CD4-positive, alpha-beta memory T cell (primary cell): ENCODE results near the gene CCDC116. TPM values are rescaled to one million over a fixed set of nuclear protein-coding genes. Genes with fewer than 3 reads are reported as not detected.
"Not testable (repeated sequence)": the region's sequence is repeated elsewhere in the genome, so short reads cannot be mapped to it uniquely, and the experiment has no call there.

ENCODE experiments used
- CTCF ChIA-PET: fragments of 350-600 bp; sonication (Branson Sonifier 250); formaldehyde crosslinking; loops from one replicate; lab custom pipeline; 2021; ENCODE audit warnings: inconsistent platforms; ENCODE audit not compliant: partially characterized antibody; lab: Charles Lee
- POLR2A ChIA-PET: fragments of 350-600 bp; sonication (Branson Sonifier 250); formaldehyde crosslinking; loops from one replicate; lab custom pipeline; 2021; ENCODE audit not compliant: partially characterized antibody; lab: Charles Lee
- DNase-seq, 5 donors: peaks; one replicate each; pipeline versions ENCODE4 v3.0.0 to v3.0.0-alpha.2; 2020 to 2022; ENCODE audit warnings: mixed read lengths in 1 of 5
- H3K27ac ChIP-seq: one replicate; pipeline ENCODE4 v1.7.0; 2013; ENCODE audit warnings: low read depth, low read length
- H3K27me3 ChIP-seq: 2 replicates; pipeline ENCODE4 v1.7.0; 2013; ENCODE audit warnings: mild to moderate bottlenecking, low read length, moderate library complexity; ENCODE audit not compliant: insufficient read depth
- H3K36me3 ChIP-seq: 2 replicates; pipeline ENCODE4 v1.7.0; 2013; ENCODE audit warnings: mild to moderate bottlenecking, low read length, moderate library complexity; ENCODE audit not compliant: insufficient read depth
- H3K4me1 ChIP-seq: 2 replicates; pipeline ENCODE4 v1.7.0; 2013; ENCODE audit warnings: mild to moderate bottlenecking, low read length, moderate library complexity; ENCODE audit not compliant: insufficient read depth
- H3K4me3 ChIP-seq, 2 donors: one replicate each; pipeline ENCODE4 v1.7.0; 2013; ENCODE audit warnings: low read length in 2 of 2, mild to moderate bottlenecking in 1 of 2
- H3K9me3 ChIP-seq, 2 donors: one replicate each; pipeline ENCODE4 v1.7.0; 2013; ENCODE audit warnings: low read length in 2 of 2, control low read depth in 1 of 2; ENCODE audit not compliant: control insufficient read depth in 1 of 2
- H3K27ac Mint-ChIP-seq, 7 donors: one replicate each; pipeline ENCODE4 v1.8.0; 2020 to 2021; ENCODE audit warnings: mixed read lengths in 7 of 7, mild to moderate bottlenecking in 6 of 7, inconsistent platforms in 3 of 7, moderate library complexity in 3 of 7
- H3K27me3 Mint-ChIP-seq, 2 donors: one replicate each; pipeline ENCODE4 v1.8.0; 2020 to 2021; ENCODE audit warnings: mixed read lengths in 2 of 2
- H3K36me3 Mint-ChIP-seq, 2 donors: one replicate each; pipeline ENCODE4 v1.8.0; 2020 to 2021; ENCODE audit warnings: mixed read lengths in 2 of 2, inconsistent platforms in 1 of 2, mild to moderate bottlenecking in 1 of 2
- H3K4me1 Mint-ChIP-seq, 4 donors: one replicate each; pipeline ENCODE4 v1.8.0; 2020 to 2021; ENCODE audit warnings: mixed read lengths in 4 of 4, mild to moderate bottlenecking in 1 of 4
- H3K4me3 Mint-ChIP-seq, 8 donors: one replicate each; pipeline ENCODE4 v1.8.0; 2020 to 2021; ENCODE audit warnings: mixed read lengths in 8 of 8, mild to moderate bottlenecking in 7 of 8, moderate library complexity in 6 of 8, inconsistent platforms in 3 of 8
- H3K9me3 Mint-ChIP-seq, 8 donors: one replicate each; pipeline ENCODE4 v1.8.0; 2020 to 2021; ENCODE audit warnings: mixed read lengths in 8 of 8, mild to moderate bottlenecking in 5 of 8, inconsistent platforms in 3 of 8, moderate library complexity in 1 of 8
- intact Hi-C: fragments of 100-400 bp; cut with micrococcal nuclease; formaldehyde crosslinking; loops from one replicate; pipeline ENCODE4 v1.15.1; 2023
- polyA plus RNA-seq, 2 donors: library from polyadenylated mRNA; unstranded; fragments of 300-500 nt; fragmentation: Illumina TruSeq; gene quantifications; one replicate each; pipeline ENCODE4 v1.2.3, GENCODE V29; 2021
- total RNA-seq, 2 experiments: library from RNA; stranded (reverse); gene quantifications; one replicate each; pipeline ENCODE4 v1.2.3, GENCODE V29; 2021

CCDC116 gene
- total and polyA plus RNA-seq, 4 experiments from 2014 or later: 0.19 to 0.29 TPM; not detected in 2

GRCh38 chr22:21643533-21644357 lies 11.2 kb downstream of the CCDC116 start:
- no peak overlapping the region for H3K27ac ChIP-seq
- peaks cover 14 to 25% of the 10 kb centered on the region in 2 donors for H3K36me3 Mint-ChIP-seq
- intact Hi-C loops: no loop called here
- H3K9me3 Mint-ChIP-seq: no peaks in the 10 kb centered on the region
- ChIA-PET POLR2A (interaction anchor here (0.9 to 7.1 kb wide), 6 partner anchors 9 to 293 kb away, joined by 3 to 201 read pairs (median 14); partner anchors contain the start of genes PPIL2, UBE2L3 and YDJC), CTCF (interaction anchor here (1.2 to 7.2 kb wide), 9 partner anchors 9 to 76 kb away, joined by 3 to 245 read pairs (median 6); partner anchors contain the start of genes CCDC116, PPIL2 and YDJC)
- H3K27me3 ChIP-seq: no peaks in the 10 kb centered on the region
- H3K27me3 Mint-ChIP-seq: peaks cover 0 to 1% of the 10 kb centered on the region in 2 donors
- H3K36me3 ChIP-seq: peaks cover 6% of the 10 kb centered on the region
- peaks cover 27% of the 10 kb centered on the region for H3K4me1 ChIP-seq
- H3K4me3 Mint-ChIP-seq: peak overlapping the region; percentile 72 to 89 (median 84)
- H3K4me3 ChIP-seq: no peak overlapping the region
- DNase-seq: peak in 1 of 5 donors; percentile 10
- H3K27ac Mint-ChIP-seq: peak overlapping the region; percentile 41 to 95 (median 89)
- H3K4me1 Mint-ChIP-seq: peaks cover 17 to 39% (median 29%) of the 10 kb centered on the region in 4 donors
- H3K9me3 ChIP-seq: no peaks in the 10 kb centered on the region

- H3K27ac ChIP-seq, H3K36me3 ChIP-seq, H3K27ac Mint-ChIP-seq, H3K9me3 Mint-ChIP-seq, H3K27me3 ChIP-seq, DNase-seq, H3K4me3 ChIP-seq, H3K27me3 Mint-ChIP-seq, H3K9me3 ChIP-seq, intact Hi-C loops: not testable (repeated sequence)
- Mint-ChIP-seq H3K36me3 (peaks cover 17 to 25% of the 10 kb centered on the region in 2 donors), H3K4me1 (peaks cover 17 to 44% (median 29%) of the 10 kb centered on the region in 4 donors), H3K4me3 (peak overlapping the region in 2 of 8 donors; percentile 42 to 50)
- ChIA-PET CTCF (interaction anchor here (0.7 to 7.2 kb wide), 7 partner anchors 11 to 76 kb away, joined by 3 to 245 read pairs (median 11); partner anchors contain the start of genes CCDC116 and YDJC), POLR2A (interaction anchor here (7.1 kb wide), 1 partner anchor 17 kb away, joined by 201 read pairs; the partner anchor contains the start of gene YDJC)
- peaks cover 28% of the 10 kb centered on the region for H3K4me1 ChIP-seq
These were observed 13.0 kb downstream of the CCDC116 start for GRCh38 chr22:21645513-21645912.

GRCh38 chr22:21646608-21647590 lies 14.3 kb downstream of the CCDC116 start:
- peak; percentile 80 to 85 (median 82) for DNase-seq
- intact Hi-C loops: no loop called here
- H3K27me3 Mint-ChIP-seq: peaks cover 0 to 1% of the 10 kb centered on the region in 2 donors
- ChIA-PET CTCF (interaction anchor here (0.6 to 7.2 kb wide), 16 partner anchors 8 to 78 kb away, joined by 3 to 245 read pairs (median 5); partner anchors contain the start of genes CCDC116, PPIL2 and YDJC), POLR2A (interaction anchor here (1.4 to 7.1 kb wide), 3 partner anchors 14 to 19 kb away, joined by 3 to 201 read pairs (median 4); partner anchors contain the start of genes CCDC116, PPIL2 and YDJC)
- Histone ChIP-seq H3K4me3 (no peak overlapping the region), H3K27ac (no peak overlapping the region), H3K27me3 (no peaks in the 10 kb centered on the region), H3K36me3 (peaks cover 6% of the 10 kb centered on the region), H3K4me1 (peaks cover 33% of the 10 kb centered on the region), H3K9me3 (no peaks in the 10 kb centered on the region)
- H3K4me1 Mint-ChIP-seq: peaks cover 16 to 46% (median 30%) of the 10 kb centered on the region in 4 donors
- no peaks in the 10 kb centered on the region for H3K9me3 Mint-ChIP-seq
- H3K27ac Mint-ChIP-seq: peak overlapping the region in 4 of 7 donors; percentile 13 to 83 (median 58)
- peaks cover 17 to 30% of the 10 kb centered on the region in 2 donors for H3K36me3 Mint-ChIP-seq
- H3K4me3 Mint-ChIP-seq: peak overlapping the region in 1 of 8 donors; percentile 46

GRCh38 chr22:21650280-21650679 lies 17.7 kb downstream of the CCDC116 start:
- peaks cover 8 to 30% (median 18%) of the 10 kb centered on the region in 4 donors for H3K4me1 Mint-ChIP-seq

GRCh38 chr22:21650823-21651520 lies 18.4 kb downstream of the CCDC116 start:
- POLR2A ChIA-PET: interaction anchor here (1.0 to 4.2 kb wide), 5 partner anchors 9 to 24 kb away, joined by 3 to 26 read pairs (median 7); partner anchors contain the start of genes PPIL2, SDF2L1 and YDJC
- peak overlapping the region; percentile 81 to 95 (median 88) for H3K4me3 Mint-ChIP-seq
- Histone ChIP-seq H3K27me3 (no peaks in the 10 kb centered on the region), H3K27ac (no peak overlapping the region), H3K4me1 (peaks cover 30% of the 10 kb centered on the region), H3K4me3 (peak overlapping the region; percentile 56 to 74), H3K9me3 (no peaks in the 10 kb centered on the region), H3K36me3 (peaks cover 6% of the 10 kb centered on the region)
- H3K9me3 Mint-ChIP-seq: no peaks in the 10 kb centered on the region
- intact Hi-C loops: no loop called here
- peaks cover 0 to 1% of the 10 kb centered on the region in 2 donors for H3K27me3 Mint-ChIP-seq
- peak overlapping the region in 5 of 7 donors; percentile 1 to 87 (median 59) for H3K27ac Mint-ChIP-seq
- H3K4me1 Mint-ChIP-seq: peaks cover 8 to 30% (median 19%) of the 10 kb centered on the region in 4 donors
- DNase-seq: no peak
- CTCF ChIA-PET: interaction anchor here (1.0 to 4.3 kb wide), 4 partner anchors 8 to 22 kb away, joined by 3 to 18 read pairs (median 12); partner anchors contain the start of genes SDF2L1 and YDJC
- H3K36me3 Mint-ChIP-seq: peaks cover 11 to 14% of the 10 kb centered on the region in 2 donors

More at GRCh38 chr22:21650280-21650679, 17.7 kb downstream of the CCDC116 start:
- DNase-seq: no peak
- intact Hi-C loops: no loop called here
- Histone ChIP-seq H3K36me3 (peaks cover 6% of the 10 kb centered on the region), H3K4me1 (peaks cover 30% of the 10 kb centered on the region), H3K4me3 (no peak overlapping the region), H3K9me3 (no peaks in the 10 kb centered on the region), H3K27ac (no peak overlapping the region), H3K27me3 (no peaks in the 10 kb centered on the region)
- Mint-ChIP-seq H3K36me3 (peaks cover 11 to 17% of the 10 kb centered on the region in 2 donors), H3K27ac (peak overlapping the region in 1 of 7 donors; percentile 21), H3K9me3 (no peaks in the 10 kb centered on the region), H3K27me3 (peaks cover 0 to 1% of the 10 kb centered on the region in 2 donors), H3K4me3 (peak overlapping the region in 4 of 8 donors; percentile 46 to 90 (median 51))
- ChIA-PET POLR2A (interaction anchor here (0.7 kb wide), 1 partner anchor 1616 kb away, joined by 3 read pairs; no protein-coding TSS in a partner anchor), CTCF (interaction anchor here (2.7 to 4.3 kb wide), 3 partner anchors 8 to 21 kb away, joined by 7 to 18 read pairs (median 17); partner anchors contain the start of genes SDF2L1 and YDJC)
